Liver (tissue), 9 donors: ENCODE measurements around the gene OR2K2. TPM values are rescaled to one million over a fixed set of nuclear protein-coding genes. Genes with fewer than 3 reads are reported as not detected.
"Not testable (repeated sequence)": the region's sequence is repeated elsewhere in the genome, so short reads cannot be mapped to it uniquely, and the experiment has no call there.

Experiments used
- DNase-seq: peaks from one replicate; pipeline ENCODE4 v3.0.0-alpha.2; 2017; ENCODE audit warnings: low spot score
- H3K27ac ChIP-seq, 2 donors: one replicate each; pipeline ENCODE4 v1.7.0; 2013; ENCODE audit warnings: inconsistent platforms in 2 of 2, low read length in 2 of 2, control low read depth in 1 of 2, low read depth in 1 of 2, mild to moderate bottlenecking in 1 of 2
- H3K27me3 ChIP-seq, 4 donors: one replicate each; pipeline versions ENCODE4 v1.6.1 to v1.7.0; 2013; ENCODE audit warnings: low read length in 3 of 4, inconsistent platforms in 1 of 4, mild to moderate bottlenecking in 1 of 4, moderate library complexity in 1 of 4; ENCODE audit not compliant: control insufficient read depth in 4 of 4, insufficient read depth in 4 of 4
- H3K36me3 ChIP-seq, 4 donors: one replicate each; pipeline versions ENCODE4 v1.6.1 to v1.7.0; 2013; ENCODE audit warnings: low read length in 3 of 4, mild to moderate bottlenecking in 3 of 4, low read depth in 1 of 4, moderate library complexity in 1 of 4; ENCODE audit not compliant: control insufficient read depth in 4 of 4, insufficient read depth in 3 of 4
- H3K4me1 ChIP-seq, 4 donors: one replicate each; pipeline versions ENCODE4 v1.6.1 to v1.7.0; 2013; ENCODE audit warnings: low read length in 3 of 4, mild to moderate bottlenecking in 3 of 4, moderate library complexity in 1 of 4; ENCODE audit not compliant: control insufficient read depth in 4 of 4, insufficient read depth in 4 of 4
- H3K4me3 ChIP-seq, 3 donors: one replicate each; pipeline versions ENCODE4 v1.6.1 to v1.7.0; 2013; ENCODE audit warnings: low read length in 3 of 3, control low read depth in 1 of 3, low read depth in 1 of 3, mild to moderate bottlenecking in 1 of 3
- H3K9ac ChIP-seq, 2 donors: one replicate each; pipeline ENCODE4 v1.7.0; 2013; ENCODE audit warnings: low read length in 2 of 2, mild to moderate bottlenecking in 2 of 2, moderate library complexity in 2 of 2, control low read depth in 1 of 2, low read depth in 1 of 2
- H3K9me3 ChIP-seq, 4 donors: one replicate each; pipeline versions ENCODE4 v1.6.1 to v1.7.0; 2013; ENCODE audit warnings: low read length in 3 of 4; ENCODE audit not compliant: control insufficient read depth in 4 of 4
- ATF3 ChIP-seq: IDR thresholded peaks from 2 replicates; pipeline ENCODE4 v1.6.1; 2016; ENCODE audit warnings: antibody characterized with exemption
- CTCF ChIP-seq: fragments of 150-350 bp; IDR thresholded peaks from 2 replicates; pipeline ENCODE4 v1.5.1; 2017; ENCODE audit warnings: improper control_type of control experiment, low read depth, low read length; ENCODE audit not compliant: missing input control
- EGR1 ChIP-seq, 2 donors: IDR thresholded peaks; 2 replicates each; pipeline ENCODE4 v1.6.1; 2016 to 2018; ENCODE audit warnings: antibody characterized with exemption in 2 of 2, low read depth in 2 of 2
- FOXA1 ChIP-seq: IDR thresholded peaks from 2 replicates; pipeline ENCODE4 v1.6.1; 2016; ENCODE audit warnings: antibody characterized with exemption
- FOXA2 ChIP-seq: IDR thresholded peaks from 2 replicates; pipeline ENCODE4 v1.6.1; 2016; ENCODE audit warnings: antibody characterized with exemption
- GABPA ChIP-seq, 2 donors: IDR thresholded peaks in 1 of 2; conservative IDR thresholded peaks in 1 of 2; 2 replicates each; pipeline ENCODE4 v1.6.1; 2016; ENCODE audit warnings: antibody characterized with exemption in 2 of 2, mild to moderate bottlenecking in 1 of 2, moderate library complexity in 1 of 2
- HNF4A ChIP-seq, 2 donors: conservative IDR thresholded peaks; 2 replicates each; pipeline ENCODE4 v1.6.1; 2016; ENCODE audit warnings: antibody characterized with exemption in 2 of 2, mild to moderate bottlenecking in 2 of 2
- HNF4G ChIP-seq: IDR thresholded peaks from 2 replicates; pipeline ENCODE4 v1.6.1; 2016; ENCODE audit warnings: antibody characterized with exemption
- JUND ChIP-seq, 2 donors: IDR thresholded peaks; 2 replicates each; pipeline ENCODE4 v1.6.1; 2016; ENCODE audit warnings: antibody characterized with exemption in 2 of 2
- MAX ChIP-seq: IDR thresholded peaks from 2 replicates; pipeline ENCODE4 v1.6.1; 2016; ENCODE audit warnings: antibody characterized with exemption
- NR2F2 ChIP-seq: IDR thresholded peaks from 2 replicates; pipeline ENCODE4 v1.6.1; 2016; ENCODE audit warnings: antibody characterized with exemption
- RAD21 ChIP-seq, 2 donors: IDR thresholded peaks; 2 replicates each; pipeline ENCODE4 v1.6.1; 2016; ENCODE audit warnings: antibody characterized with exemption in 2 of 2, mild to moderate bottlenecking in 2 of 2
- REST ChIP-seq: IDR thresholded peaks from 2 replicates; pipeline ENCODE4 v1.6.1; 2016; ENCODE audit warnings: antibody characterized with exemption, mild to moderate bottlenecking
- RXRA ChIP-seq, 2 donors: IDR thresholded peaks; 2 replicates each; pipeline ENCODE4 v1.6.1; 2017 to 2018; ENCODE audit warnings: antibody characterized with exemption in 2 of 2, mild to moderate bottlenecking in 1 of 2
- SP1 ChIP-seq: IDR thresholded peaks from 2 replicates; pipeline ENCODE4 v1.6.1; 2018; ENCODE audit warnings: antibody characterized with exemption, mild to moderate bottlenecking
- TAF1 ChIP-seq: conservative IDR thresholded peaks from 2 replicates; pipeline ENCODE4 v1.6.1; 2016; ENCODE audit warnings: antibody characterized with exemption, mild to moderate bottlenecking
- YY1 ChIP-seq: IDR thresholded peaks from 2 replicates; pipeline ENCODE4 v1.6.1; 2016; ENCODE audit warnings: antibody characterized with exemption, mild to moderate bottlenecking
- WGBS: extraction: QIAGEN DNeasy Blood & Tissue Kit; methylation state at CpG from one replicate; pipeline ENCODE4 v1.1.7; 2013; 5-methylcytosine and 5-hydroxymethylcytosine counted together
- polyA plus RNA-seq, 2 donors: library from polyadenylated mRNA; stranded (reverse) in 1 of 2; unstranded in 1 of 2; fragments of 200-250 nt in 1 of 2; fragments of >200 nt in 1 of 2; fragmentation: Nextera tagmentation in 1 of 2; extraction: Ambion mirVana in 1 of 2; gene quantifications; one replicate each; pipeline versions ENCODE4 v1.2.1 to v1.2.3, GENCODE V29; 2013 to 2015
- total RNA-seq, 2 donors: library from RNA; depleted of rRNA; stranded (reverse); fragments of >200 nt; gene quantifications; one replicate each; pipeline ENCODE4 v1.2.3, GENCODE V29; 2014
- donor health status: healthy.
- donor health status: healthy.
- donor health status: healthy.
- donor health status: healthy.
- donor health status: healthy.

The OR2K2 gene
- total and polyA plus RNA-seq, 4 donors, result not detected

- TF ChIP-seq HNF4G, result no peak
- TF ChIP-seq RAD21 (IDR thresholded peaks at IDR 0.05), result no peak
- no peak for TF ChIP-seq GABPA (IDR thresholded peaks at IDR 0.05 in 1 of 2, conservative IDR thresholded peaks at IDR 0.05 in 1 of 2)
- no peak for TF ChIP-seq FOXA1
- no peak for TF ChIP-seq TAF1
Measured at GRCh38 chr9:111287127-111287526, 42.9 kb downstream of the OR2K2 start (continued).

- no peak for DNase-seq
- Histone ChIP-seq H3K27me3 (no peaks in the 10 kb centered on the region), H3K4me1 (no peaks in the 10 kb centered on the region), H3K27ac (no peak overlapping the region), H3K9me3 (no peaks in the 10 kb centered on the region), H3K36me3 (no peaks in the 10 kb centered on the region), H3K4me3 (no peak overlapping the region), H3K9ac (no peak overlapping the region)
- TF ChIP-seq EGR1 (IDR thresholded peaks at IDR 0.05; ENCODE audit: low read depth in 2 of 2) (no peak), ATF3 (no peak), SP1 (no peak), FOXA2 (no peak), GABPA (IDR thresholded peaks at IDR 0.05 in 1 of 2, conservative IDR thresholded peaks at IDR 0.05 in 1 of 2) (no peak), REST (no peak), HNF4A (conservative IDR thresholded peaks at IDR 0.05) (no peak), RAD21 (IDR thresholded peaks at IDR 0.05) (no peak), MAX (no peak), TAF1 (no peak), RXRA (IDR thresholded peaks at IDR 0.05) (no peak), HNF4G (no peak), YY1 (no peak)
- 79% methylated on average over 4 of the region's 4 CpGs for WGBS
Measured at GRCh38 chr9:111284703-111285102, 45.3 kb downstream of the OR2K2 start.

GRCh38 chr9:111282845-111283244 is 47.2 kb downstream of the OR2K2 start:
- WGBS, result 71% methylated on average over 2 of the region's 2 CpGs

GRCh38 chr9:111280795-111281194 is 49.2 kb downstream of the OR2K2 start:
- DNase-seq, H3K4me3 ChIP-seq, H3K36me3 ChIP-seq, H3K4me1 ChIP-seq, H3K27ac ChIP-seq, H3K9me3 ChIP-seq, H3K9ac ChIP-seq, H3K27me3 ChIP-seq: not testable (repeated sequence)
- 94% methylated on average over 1 of the region's 1 CpG for WGBS

More at GRCh38 chr9:111282845-111283244, 47.2 kb downstream of the OR2K2 start:
- H3K9me3 ChIP-seq, result no peaks in the 10 kb centered on the region
- H3K27ac ChIP-seq, result no peak overlapping the region
- TF ChIP-seq FOXA1 (no peak), RAD21 (IDR thresholded peaks at IDR 0.05) (no peak), JUND (IDR thresholded peaks at IDR 0.05) (no peak), FOXA2 (no peak), SP1 (no peak), NR2F2 (no peak), CTCF (no peak), ATF3 (no peak), HNF4G (no peak), MAX (no peak)
- no peaks in the 10 kb centered on the region for H3K27me3 ChIP-seq
- DNase-seq, result no peak
- no peak overlapping the region for H3K4me3 ChIP-seq
- H3K9ac ChIP-seq, result no peak overlapping the region
- no peaks in the 10 kb centered on the region for H3K4me1 ChIP-seq
- no peaks in the 10 kb centered on the region for H3K36me3 ChIP-seq
